Activated CD4-positive, alpha-beta T cell treated with anti-CD3 and anti-CD28 coated beads for 36 hours (primary cell): ENCODE results near the gene LUZP2. TPM values are rescaled to one million over a fixed set of nuclear protein-coding genes. Genes with fewer than 3 reads are reported as not detected.

Experiments used
- ATAC-seq: fragments of 200-7000 bp; cut with Tn5 transposase; one replicate; pipeline ENCODE4 v1.10.0; 2021; ENCODE audit warnings: mild to moderate bottlenecking, moderate library complexity
- CTCF ChIA-PET: fragments of 350-600 bp; sonication (Branson Sonifier 250); formaldehyde crosslinking; loops from one replicate; lab custom pipeline; 2021; ENCODE audit warnings: antibody characterized with exemption; lab: Charles Lee
- POLR2A ChIA-PET: fragments of 350-600 bp; sonication (Branson Sonifier 250); formaldehyde crosslinking; loops from one replicate; lab custom pipeline; 2021; ENCODE audit warnings: antibody characterized with exemption, inconsistent platforms; lab: Charles Lee
- DNase-seq: peaks from one replicate; pipeline ENCODE4 v3.0.0-alpha.2; 2020
- H3K27ac Mint-ChIP-seq: one replicate; pipeline ENCODE4 v1.8.0; 2021; ENCODE audit warnings: mixed read lengths
- H3K27me3 Mint-ChIP-seq: one replicate; pipeline ENCODE4 v1.8.0; 2021; ENCODE audit warnings: mixed read lengths
- H3K36me3 Mint-ChIP-seq: one replicate; pipeline ENCODE4 v1.8.0; 2021; ENCODE audit warnings: low read depth, mixed read lengths
- H3K4me1 Mint-ChIP-seq: one replicate; pipeline ENCODE4 v1.8.0; 2021; ENCODE audit warnings: mixed read lengths
- H3K4me3 Mint-ChIP-seq: one replicate; pipeline ENCODE4 v1.8.0; 2021; ENCODE audit warnings: mild to moderate bottlenecking, moderate library complexity, mixed read lengths
- H3K9me3 Mint-ChIP-seq: one replicate; pipeline ENCODE4 v1.8.0; 2021; ENCODE audit warnings: low read depth, mixed read lengths
- intact Hi-C, 2 experiments: fragments of 100-400 bp; cut with DNase I in 1 of 2; cut with micrococcal nuclease in 1 of 2; formaldehyde crosslinking; loops; one replicate each; pipeline versions ENCODE4 v1.14.2 to v1.15.1; 2022 to 2024; cut with DNase I, micrococcal nuclease
- total RNA-seq, 2 experiments: library from RNA; stranded (reverse); gene quantifications; one replicate each; pipeline ENCODE4 v1.2.3, GENCODE V29; 2021

The LUZP2 gene
- total RNA-seq, 2 experiments from 2014 or later: not detected

GRCh38 chr11:24734742-24735237, 237.9 kb downstream of the LUZP2 start:
- no peaks in the 10 kb centered on the region for H3K36me3 Mint-ChIP-seq
- no peak for ATAC-seq
- no peak overlapping the region for H3K4me3 Mint-ChIP-seq
- peaks cover 6% of the 10 kb centered on the region for H3K9me3 Mint-ChIP-seq
- intact Hi-C loops: no loop called here
- ChIA-PET POLR2A (no interaction called here), CTCF (no interaction called here)
- H3K4me1 Mint-ChIP-seq: no peaks in the 10 kb centered on the region
- no peak for DNase-seq
- H3K27me3 Mint-ChIP-seq: no peaks in the 10 kb centered on the region
- H3K27ac Mint-ChIP-seq: no peak overlapping the region

GRCh38 chr11:24738972-24739371, 242.1 kb downstream of the LUZP2 start:
- Mint-ChIP-seq H3K4me3 (no peak overlapping the region), H3K36me3 (no peaks in the 10 kb centered on the region), H3K27me3 (no peaks in the 10 kb centered on the region), H3K27ac (no peak overlapping the region), H3K9me3 (peaks cover 6% of the 10 kb centered on the region), H3K4me1 (no peaks in the 10 kb centered on the region)
- ChIA-PET POLR2A (no interaction called here), CTCF (no interaction called here)
- no peak for ATAC-seq
- no peak for DNase-seq
- intact Hi-C loops: no loop called here

DNA sequence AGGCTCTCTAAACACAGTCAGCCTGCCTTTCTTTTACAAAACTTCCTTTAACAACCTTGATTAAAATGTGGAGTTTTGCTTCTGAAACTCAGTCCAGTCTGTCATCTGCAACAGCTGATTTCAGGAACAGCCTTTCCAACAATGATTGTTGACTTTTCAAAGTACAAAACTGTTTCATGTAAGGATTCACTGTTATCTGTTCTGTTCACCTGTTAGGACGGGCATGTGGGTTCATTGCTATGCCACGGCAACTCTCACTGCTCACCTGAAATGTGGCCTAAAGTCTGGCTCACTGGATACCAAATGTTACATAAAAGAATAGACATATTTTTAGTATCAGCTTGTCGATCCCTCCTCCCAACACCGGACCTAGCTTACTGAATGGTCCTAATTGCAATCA, 242.8 kb downstream of the LUZP2 start:
- ATAC-seq: no peak
- intact Hi-C loops: no loop called here
- H3K4me1 Mint-ChIP-seq: no peaks in the 10 kb centered on the region
- POLR2A ChIA-PET: no interaction called here
- no peaks in the 10 kb centered on the region for H3K27me3 Mint-ChIP-seq
- no peak for DNase-seq
- peaks cover 8% of the 10 kb centered on the region for H3K9me3 Mint-ChIP-seq
- no peak overlapping the region for H3K4me3 Mint-ChIP-seq
- H3K27ac Mint-ChIP-seq: no peak overlapping the region
- CTCF ChIA-PET: interaction anchor here (0.7 kb wide), 1 partner anchor 61 kb away, joined by 3 read pairs; no protein-coding TSS in a partner anchor
- no peaks in the 10 kb centered on the region for H3K36me3 Mint-ChIP-seq

- H3K9me3 Mint-ChIP-seq: peaks cover 10% of the 10 kb centered on the region
- H3K36me3 Mint-ChIP-seq: no peaks in the 10 kb centered on the region
- H3K27me3 Mint-ChIP-seq: no peaks in the 10 kb centered on the region
- H3K4me3 Mint-ChIP-seq: no peak overlapping the region
- H3K27ac Mint-ChIP-seq: no peak overlapping the region
- no peak for DNase-seq
- no peak for ATAC-seq
- H3K4me1 Mint-ChIP-seq: no peaks in the 10 kb centered on the region
- ChIA-PET CTCF (no interaction called here), POLR2A (no interaction called here)
- intact Hi-C loops: no loop called here
These were observed 250.7 kb downstream of the LUZP2 start for GRCh38 chr11:24747275-24748251.

DNA sequence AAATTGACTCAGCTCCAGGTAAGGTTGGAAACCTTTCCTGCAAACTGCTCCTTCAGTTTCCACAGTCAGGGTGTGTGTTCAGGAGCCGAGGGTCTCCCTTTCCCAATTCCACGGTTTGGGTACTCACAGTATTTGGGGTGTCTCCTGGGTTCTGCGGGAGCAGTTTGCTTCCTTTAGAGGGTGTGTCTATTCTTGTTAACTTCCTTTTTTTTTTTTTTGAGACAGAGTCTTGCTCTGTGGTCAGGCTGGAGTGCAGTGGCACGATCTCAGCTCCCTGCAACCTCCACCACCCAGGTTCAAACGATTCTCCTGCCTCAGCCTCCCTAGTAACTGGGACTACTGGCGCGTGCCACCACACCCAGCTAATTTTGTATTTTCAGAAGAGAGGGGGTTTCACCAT, 251.4 kb downstream of the LUZP2 start:
- CTCF ChIA-PET: no interaction called here
- intact Hi-C loops: no loop called here
- ATAC-seq (no peak), DNase-seq (no peak)
- peaks cover 10% of the 10 kb centered on the region for H3K9me3 Mint-ChIP-seq
- no peak overlapping the region for H3K27ac Mint-ChIP-seq
- H3K4me3 Mint-ChIP-seq: no peak overlapping the region
- no peaks in the 10 kb centered on the region for H3K36me3 Mint-ChIP-seq
- no peaks in the 10 kb centered on the region for H3K27me3 Mint-ChIP-seq
- POLR2A ChIA-PET: no interaction called here
- no peaks in the 10 kb centered on the region for H3K4me1 Mint-ChIP-seq

DNA sequence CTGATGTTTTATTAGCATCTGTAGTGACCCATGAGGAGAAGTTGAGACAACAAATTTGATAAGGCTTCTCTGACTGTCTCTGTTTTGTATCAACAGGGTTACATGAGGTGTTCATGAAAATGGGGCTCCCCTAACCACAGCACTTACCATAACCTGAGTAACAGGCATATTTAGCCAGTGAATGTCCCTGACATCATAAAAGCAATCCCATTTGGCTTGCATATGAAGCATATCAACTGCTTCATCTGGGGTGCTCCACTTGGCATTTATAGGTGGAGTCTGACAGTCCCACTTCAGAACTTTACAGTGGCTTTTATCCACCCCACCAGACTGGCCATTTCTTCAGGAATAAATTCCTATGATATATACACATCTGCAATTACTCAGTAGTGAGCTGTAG, 257.6 kb downstream of the LUZP2 start:
- CTCF ChIA-PET: no interaction called here
- Mint-ChIP-seq H3K4me1 (no peaks in the 10 kb centered on the region), H3K27ac (no peak overlapping the region), H3K9me3 (peaks cover 1% of the 10 kb centered on the region), H3K4me3 (no peak overlapping the region), H3K36me3 (no peaks in the 10 kb centered on the region), H3K27me3 (no peaks in the 10 kb centered on the region)
- intact Hi-C loops: no loop called here
- ATAC-seq: no peak
- POLR2A ChIA-PET: no interaction called here
- no peak for DNase-seq

GRCh38 chr11:24755260-24755839, 258.5 kb downstream of the LUZP2 start:
- Mint-ChIP-seq H3K4me3 (no peak overlapping the region), H3K9me3 (no peaks in the 10 kb centered on the region), H3K36me3 (no peaks in the 10 kb centered on the region), H3K4me1 (no peaks in the 10 kb centered on the region), H3K27me3 (no peaks in the 10 kb centered on the region), H3K27ac (no peak overlapping the region)
- POLR2A ChIA-PET: no interaction called here
- DNase-seq (no peak), ATAC-seq (no peak)
- CTCF ChIA-PET: interaction anchor here (1.2 kb wide), 1 partner anchor 480 kb away, joined by 3 read pairs; no protein-coding TSS in a partner anchor
- intact Hi-C loops: no loop called here

DNA sequence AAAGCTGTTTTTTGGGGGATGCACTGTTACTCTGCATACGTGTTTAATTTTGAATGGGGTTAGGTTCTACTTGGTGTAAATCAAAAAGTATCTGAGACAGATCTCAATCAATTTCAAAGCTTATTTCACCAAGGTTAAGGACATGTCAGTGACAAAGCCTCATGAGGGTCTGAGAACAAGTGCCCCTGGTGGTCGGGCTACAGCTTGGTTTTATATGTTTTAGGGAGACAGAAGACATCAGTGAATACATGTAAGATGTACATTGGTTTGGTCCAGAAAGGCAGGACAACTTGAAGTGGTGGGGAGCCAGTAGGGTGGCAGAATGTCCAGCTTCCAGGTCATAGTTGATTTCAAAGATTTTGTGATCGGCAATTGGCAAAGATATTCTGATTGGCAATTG, 262.9 kb downstream of the LUZP2 start:
- no peaks in the 10 kb centered on the region for H3K36me3 Mint-ChIP-seq

GRCh38 chr11:24760681-24761080, 263.8 kb downstream of the LUZP2 start:
- no peak for ATAC-seq
- no peak for DNase-seq
- Mint-ChIP-seq H3K36me3 (no peaks in the 10 kb centered on the region), H3K4me1 (no peaks in the 10 kb centered on the region), H3K9me3 (no peaks in the 10 kb centered on the region), H3K4me3 (no peak overlapping the region), H3K27me3 (no peaks in the 10 kb centered on the region), H3K27ac (no peak overlapping the region)
- ChIA-PET POLR2A (no interaction called here), CTCF (interaction anchor here (0.6 kb wide), 1 partner anchor 85 kb away, joined by 3 read pairs; no protein-coding TSS in a partner anchor)
- intact Hi-C loops: no loop called here

More for the DNA sequence above, 262.9 kb downstream of the LUZP2 start:
- H3K9me3 Mint-ChIP-seq: no peaks in the 10 kb centered on the region
- H3K4me1 Mint-ChIP-seq: no peaks in the 10 kb centered on the region
- ATAC-seq: no peak
- intact Hi-C loops: no loop called here
- no peaks in the 10 kb centered on the region for H3K27me3 Mint-ChIP-seq
- CTCF ChIA-PET: no interaction called here
- no peak overlapping the region for H3K4me3 Mint-ChIP-seq
- POLR2A ChIA-PET: no interaction called here
- no peak overlapping the region for H3K27ac Mint-ChIP-seq
- DNase-seq: no peak

GRCh38 chr11:24762076-24762475, 265.2 kb downstream of the LUZP2 start:
- POLR2A ChIA-PET: no interaction called here
- Mint-ChIP-seq H3K27me3 (no peaks in the 10 kb centered on the region), H3K36me3 (no peaks in the 10 kb centered on the region)

GRCh38 chr11:24767411-24767810, 270.6 kb downstream of the LUZP2 start:
- POLR2A ChIA-PET: no interaction called here
- Mint-ChIP-seq H3K4me3 (no peak overlapping the region), H3K9me3 (peaks cover 2% of the 10 kb centered on the region), H3K27ac (no peak overlapping the region), H3K36me3 (no peaks in the 10 kb centered on the region), H3K27me3 (no peaks in the 10 kb centered on the region), H3K4me1 (no peaks in the 10 kb centered on the region)
- DNase-seq (no peak), ATAC-seq (no peak)
- intact Hi-C loops: no loop called here
- CTCF ChIA-PET: no interaction called here

More at GRCh38 chr11:24762076-24762475, 265.2 kb downstream of the LUZP2 start:
- intact Hi-C loops: no loop called here
- no peaks in the 10 kb centered on the region for H3K9me3 Mint-ChIP-seq
- no peaks in the 10 kb centered on the region for H3K4me1 Mint-ChIP-seq
- no peak for ATAC-seq
- H3K4me3 Mint-ChIP-seq: no peak overlapping the region
- no peak overlapping the region for H3K27ac Mint-ChIP-seq
- CTCF ChIA-PET: no interaction called here
- no peak for DNase-seq

GRCh38 chr11:24773322-24773721, 276.5 kb downstream of the LUZP2 start:
- no peak overlapping the region for H3K4me3 Mint-ChIP-seq
- intact Hi-C loops: no loop called here

More at GRCh38 chr11:24773322-24773721, 276.5 kb downstream of the LUZP2 start:
- no peaks in the 10 kb centered on the region for H3K4me1 Mint-ChIP-seq
- DNase-seq (no peak), ATAC-seq (no peak)
- ChIA-PET CTCF (no interaction called here), POLR2A (no interaction called here)
- no peaks in the 10 kb centered on the region for H3K27me3 Mint-ChIP-seq
- no peaks in the 10 kb centered on the region for H3K36me3 Mint-ChIP-seq
- no peak overlapping the region for H3K27ac Mint-ChIP-seq
- peaks cover 5% of the 10 kb centered on the region for H3K9me3 Mint-ChIP-seq
